Mucosa of stomach (tissue), 1 donor: ENCODE results near the gene RNGTT.
"Not testable (repeated sequence)": the region's sequence is repeated elsewhere in the genome, so short reads cannot be mapped to it uniquely, and the experiment has no call there.

Experiments
- H3K27me3 ChIP-seq: one replicate; pipeline ENCODE4 v1.7.0; 2013; ENCODE audit warnings: mild to moderate bottlenecking, low read length; ENCODE audit not compliant: control insufficient read depth, insufficient read depth
- H3K36me3 ChIP-seq: one replicate; pipeline ENCODE4 v1.7.0; 2013; ENCODE audit warnings: low read length; ENCODE audit not compliant: control insufficient read depth, insufficient read depth
- H3K4me1 ChIP-seq: one replicate; pipeline ENCODE4 v1.7.0; 2013; ENCODE audit warnings: mild to moderate bottlenecking, low read length; ENCODE audit not compliant: control insufficient read depth, insufficient read depth
- H3K4me3 ChIP-seq: one replicate; pipeline ENCODE4 v1.7.0; 2013; ENCODE audit warnings: low read length
- H3K9ac ChIP-seq: one replicate; pipeline ENCODE4 v1.7.0; 2013; ENCODE audit warnings: mild to moderate bottlenecking, low read length, moderate library complexity
- H3K9me3 ChIP-seq: one replicate; pipeline ENCODE4 v1.7.0; 2013; ENCODE audit warnings: mild to moderate bottlenecking, low read length, moderate library complexity; ENCODE audit not compliant: control insufficient read depth
- donor health status: Pancreatic carcinoma.

RNGTT gene

GRCh38 chr6:88760091-88760490 is 203.3 kb downstream of the RNGTT start:
- Histone ChIP-seq H3K4me1 (no peaks in the 10 kb centered on the region), H3K36me3 (no peaks in the 10 kb centered on the region), H3K27me3 (no peaks in the 10 kb centered on the region), H3K9me3 (no peaks in the 10 kb centered on the region), H3K4me3 (no peak overlapping the region), H3K9ac (no peak overlapping the region)

- H3K4me1 ChIP-seq: no peaks in the 10 kb centered on the region
- no peak overlapping the region for H3K9ac ChIP-seq
- H3K27me3 ChIP-seq: no peaks in the 10 kb centered on the region
- no peak overlapping the region for H3K4me3 ChIP-seq
- no peaks in the 10 kb centered on the region for H3K9me3 ChIP-seq
- H3K36me3 ChIP-seq: no peaks in the 10 kb centered on the region
Observed at GRCh38 chr6:88750936-88751335, 212.5 kb downstream of the RNGTT start.

GRCh38 chr6:88749849-88750248 is 213.6 kb downstream of the RNGTT start:
- H3K9me3 ChIP-seq: no peaks in the 10 kb centered on the region
- no peaks in the 10 kb centered on the region for H3K27me3 ChIP-seq
- no peaks in the 10 kb centered on the region for H3K4me1 ChIP-seq
- no peaks in the 10 kb centered on the region for H3K36me3 ChIP-seq
- H3K9ac ChIP-seq: no peak overlapping the region
- H3K4me3 ChIP-seq: no peak overlapping the region

- no peak overlapping the region for H3K9ac ChIP-seq
- H3K4me1 ChIP-seq: no peaks in the 10 kb centered on the region
- no peaks in the 10 kb centered on the region for H3K36me3 ChIP-seq
- no peak overlapping the region for H3K4me3 ChIP-seq
- no peaks in the 10 kb centered on the region for H3K27me3 ChIP-seq
- H3K9me3 ChIP-seq: no peaks in the 10 kb centered on the region
Observed at GRCh38 chr6:88748141-88748540, 215.3 kb downstream of the RNGTT start.

GRCh38 chr6:88741939-88742338 is 221.5 kb downstream of the RNGTT start:
- no peaks in the 10 kb centered on the region for H3K27me3 ChIP-seq
- H3K9ac ChIP-seq: no peak overlapping the region
- H3K4me1 ChIP-seq: no peaks in the 10 kb centered on the region
- H3K4me3 ChIP-seq: no peak overlapping the region
- no peaks in the 10 kb centered on the region for H3K36me3 ChIP-seq
- H3K9me3 ChIP-seq: no peaks in the 10 kb centered on the region

- no peak overlapping the region for H3K9ac ChIP-seq
- no peaks in the 10 kb centered on the region for H3K9me3 ChIP-seq
- H3K4me3 ChIP-seq: no peak overlapping the region
- no peaks in the 10 kb centered on the region for H3K4me1 ChIP-seq
- no peaks in the 10 kb centered on the region for H3K27me3 ChIP-seq
- H3K36me3 ChIP-seq: no peaks in the 10 kb centered on the region
Observed at GRCh38 chr6:88741071-88741470, 222.3 kb downstream of the RNGTT start.

- Histone ChIP-seq H3K4me1 (no peaks in the 10 kb centered on the region), H3K36me3 (no peaks in the 10 kb centered on the region), H3K27me3 (no peaks in the 10 kb centered on the region), H3K9ac (no peak overlapping the region), H3K4me3 (no peak overlapping the region), H3K9me3 (no peaks in the 10 kb centered on the region)
Observed at GRCh38 chr6:88734544-88734943, 228.9 kb downstream of the RNGTT start.

GRCh38 chr6:88730611-88731011 is 232.8 kb downstream of the RNGTT start:
- no peaks in the 10 kb centered on the region for H3K4me1 ChIP-seq
- no peaks in the 10 kb centered on the region for H3K27me3 ChIP-seq
- no peak overlapping the region for H3K9ac ChIP-seq
- no peaks in the 10 kb centered on the region for H3K36me3 ChIP-seq
- H3K4me3 ChIP-seq: no peak overlapping the region
- no peaks in the 10 kb centered on the region for H3K9me3 ChIP-seq

GRCh38 chr6:88728756-88729155 is 234.7 kb downstream of the RNGTT start:
- no peaks in the 10 kb centered on the region for H3K4me1 ChIP-seq
- H3K4me3 ChIP-seq: no peak overlapping the region
- H3K9me3 ChIP-seq: no peaks in the 10 kb centered on the region
- no peaks in the 10 kb centered on the region for H3K36me3 ChIP-seq
- H3K9ac ChIP-seq: no peak overlapping the region
- H3K27me3 ChIP-seq: no peaks in the 10 kb centered on the region

GRCh38 chr6:88726409-88726808 is 237.0 kb downstream of the RNGTT start:
- not testable (repeated sequence) for H3K4me3 ChIP-seq, H3K4me1 ChIP-seq, H3K9me3 ChIP-seq, H3K27me3 ChIP-seq, H3K9ac ChIP-seq, H3K36me3 ChIP-seq

- Histone ChIP-seq H3K4me1 (no peaks in the 10 kb centered on the region), H3K36me3 (no peaks in the 10 kb centered on the region), H3K27me3 (no peaks in the 10 kb centered on the region), H3K9ac (no peak overlapping the region), H3K9me3 (no peaks in the 10 kb centered on the region), H3K4me3 (no peak overlapping the region)
Observed at GRCh38 chr6:88725111-88725975, 238.1 kb downstream of the RNGTT start.

GRCh38 chr6:88722686-88723085 is 240.7 kb downstream of the RNGTT start:
- Histone ChIP-seq H3K4me1 (no peaks in the 10 kb centered on the region), H3K9ac (no peak overlapping the region), H3K9me3 (no peaks in the 10 kb centered on the region), H3K4me3 (no peak overlapping the region), H3K36me3 (no peaks in the 10 kb centered on the region), H3K27me3 (no peaks in the 10 kb centered on the region)

- not testable (repeated sequence) for H3K9me3 ChIP-seq, H3K27me3 ChIP-seq, H3K36me3 ChIP-seq, H3K4me3 ChIP-seq, H3K4me1 ChIP-seq, H3K9ac ChIP-seq
Observed at GRCh38 chr6:88716399-88716798, 247.0 kb downstream of the RNGTT start.
